Astrocyte of the cerebellum (primary cell): Measurements from ENCODE around the gene ACAD9.
"Not testable (repeated sequence)": the region's sequence is repeated elsewhere in the genome, so short reads cannot be mapped to it uniquely, and the experiment has no call there.

Experiments
- DNase-seq: peaks from one replicate; pipeline ENCODE4 v3.0.0-alpha.2; 2011; ENCODE audit warnings: low read depth
- H3K4me3 ChIP-seq: 2 replicates; pipeline ENCODE4 v1.5.1; 2011; ENCODE audit warnings: mild to moderate bottlenecking, low read depth, low read length, moderate library complexity
- in situ Hi-C: cut with HindIII; loops from 2 replicates; pipeline ENCODE4 v1.10.0; 2017; ENCODE audit warnings: low sequenced_read_pairs
- TF ChIP-seq, protein P1 (sequence below): IDR thresholded peaks from 2 replicates; pipeline ENCODE4 v1.5.1; 2012; ENCODE audit warnings: low read length, low read depth, moderate library complexity, mild to moderate bottlenecking; ENCODE audit errors: missing control alignments

Gene ACAD9

DNA sequence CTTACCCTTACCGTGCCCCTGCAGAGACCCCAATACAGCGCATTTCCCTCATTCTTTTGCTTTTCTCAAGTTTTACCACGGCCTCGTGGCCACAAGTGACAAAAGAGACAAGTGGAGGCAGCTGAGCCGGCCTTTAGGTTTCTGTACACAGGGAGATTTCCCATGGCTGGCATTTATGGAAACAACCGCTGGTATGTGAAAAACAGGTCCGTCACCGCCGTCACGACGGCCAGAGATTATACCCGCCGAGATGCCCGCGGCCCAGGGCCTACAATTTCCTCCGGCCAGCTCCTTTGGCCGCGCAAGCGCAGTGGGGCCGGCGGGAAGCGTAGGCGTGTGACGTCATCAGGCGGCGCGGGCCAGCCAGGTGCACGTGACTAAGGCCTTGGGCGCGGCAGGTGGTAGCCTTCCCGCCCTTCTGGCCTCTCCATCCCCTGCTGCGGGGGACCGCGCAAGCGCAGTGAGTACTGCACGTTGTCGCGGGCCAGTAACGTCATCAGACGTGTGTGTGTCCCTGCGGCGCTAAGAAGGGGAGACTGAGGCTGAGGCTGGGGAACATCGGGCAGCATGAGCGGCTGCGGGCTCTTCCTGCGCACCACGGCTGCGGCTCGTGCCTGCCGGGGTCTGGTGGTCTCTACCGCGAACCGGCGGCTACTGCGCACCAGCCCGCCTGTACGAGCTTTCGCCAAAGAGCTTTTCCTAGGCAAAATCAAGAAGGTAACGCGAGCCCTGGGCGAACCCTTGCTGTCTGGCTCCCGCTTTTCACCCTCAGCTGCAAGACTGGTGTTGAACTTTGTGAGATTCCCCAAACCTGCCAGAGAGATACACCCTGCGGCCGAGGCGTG lies at the start of gene ACAD9:
Gene ACAD9 (plus strand): TSS at position 496 of the 845 bp plus-strand sequence. CDS start 72 bp downstream, at position 568.
- in situ Hi-C loops: no loop called here

DNA sequence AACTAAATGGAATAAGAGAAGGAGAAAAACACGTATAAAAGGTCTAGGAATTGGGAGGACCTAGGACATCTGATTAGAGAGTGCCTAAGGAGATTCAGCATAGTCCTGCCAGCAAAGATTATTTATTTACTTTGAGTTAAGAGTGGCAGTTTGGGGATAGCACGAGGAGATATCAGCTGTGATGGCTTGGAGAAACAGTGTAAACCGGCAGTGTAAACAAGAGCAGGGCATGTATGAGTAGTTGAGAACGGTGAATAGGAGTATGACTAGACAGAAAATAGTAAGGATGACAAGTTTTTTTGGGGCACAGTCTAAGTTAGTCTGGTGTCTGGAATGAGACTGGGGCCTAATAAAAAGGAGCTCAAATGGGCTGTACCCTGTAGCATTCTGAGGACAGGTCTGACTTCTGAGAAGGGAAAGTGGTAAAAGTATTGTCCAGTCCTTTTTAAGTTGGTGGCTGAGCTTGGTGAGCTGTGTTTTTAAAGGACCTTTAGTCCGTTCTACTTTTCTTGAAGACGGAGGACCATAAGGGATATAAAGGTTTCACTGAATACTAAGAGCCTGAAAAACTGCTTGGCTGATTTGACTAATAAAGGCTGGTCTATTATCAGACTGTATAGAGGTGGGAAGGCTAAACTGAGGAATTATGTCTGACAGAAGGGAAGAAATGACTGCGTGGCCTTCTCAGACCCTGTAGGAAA lies 49.3 kb upstream of the ACAD9 start:
- in situ Hi-C loops, DNase-seq, H3K4me3 ChIP-seq: not testable (repeated sequence)

More for the DNA sequence above, at the start of gene ACAD9:
- H3K4me3 ChIP-seq: peak within 1 kb of the TSS; percentile 75
- peak; percentile 92 for DNase-seq
- TF ChIP-seq, protein P1, sequence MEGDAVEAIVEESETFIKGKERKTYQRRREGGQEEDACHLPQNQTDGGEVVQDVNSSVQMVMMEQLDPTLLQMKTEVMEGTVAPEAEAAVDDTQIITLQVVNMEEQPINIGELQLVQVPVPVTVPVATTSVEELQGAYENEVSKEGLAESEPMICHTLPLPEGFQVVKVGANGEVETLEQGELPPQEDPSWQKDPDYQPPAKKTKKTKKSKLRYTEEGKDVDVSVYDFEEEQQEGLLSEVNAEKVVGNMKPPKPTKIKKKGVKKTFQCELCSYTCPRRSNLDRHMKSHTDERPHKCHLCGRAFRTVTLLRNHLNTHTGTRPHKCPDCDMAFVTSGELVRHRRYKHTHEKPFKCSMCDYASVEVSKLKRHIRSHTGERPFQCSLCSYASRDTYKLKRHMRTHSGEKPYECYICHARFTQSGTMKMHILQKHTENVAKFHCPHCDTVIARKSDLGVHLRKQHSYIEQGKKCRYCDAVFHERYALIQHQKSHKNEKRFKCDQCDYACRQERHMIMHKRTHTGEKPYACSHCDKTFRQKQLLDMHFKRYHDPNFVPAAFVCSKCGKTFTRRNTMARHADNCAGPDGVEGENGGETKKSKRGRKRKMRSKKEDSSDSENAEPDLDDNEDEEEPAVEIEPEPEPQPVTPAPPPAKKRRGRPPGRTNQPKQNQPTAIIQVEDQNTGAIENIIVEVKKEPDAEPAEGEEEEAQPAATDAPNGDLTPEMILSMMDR: no peak

DNA sequence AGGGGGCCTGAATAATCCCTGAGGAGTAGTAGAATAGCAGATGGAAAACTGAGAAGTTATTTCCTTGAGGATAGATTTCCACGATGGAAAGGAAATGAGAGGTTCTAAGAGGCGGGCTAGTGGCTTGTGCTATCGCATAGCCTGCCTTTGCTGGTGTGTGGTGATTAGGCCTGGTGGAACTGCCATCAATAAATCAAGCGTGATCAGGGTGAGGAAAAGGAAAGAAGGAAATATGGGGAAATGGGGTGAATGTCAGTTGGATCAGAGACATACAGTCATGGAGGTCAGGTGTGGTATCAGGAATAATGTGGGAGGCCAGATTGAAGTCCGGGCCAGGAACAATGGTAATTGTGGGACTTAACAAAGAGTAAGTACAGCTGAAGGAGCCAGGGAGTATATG lies 48.7 kb upstream of the ACAD9 start:
- H3K4me3 ChIP-seq, DNase-seq, in situ Hi-C loops: not testable (repeated sequence)

DNA sequence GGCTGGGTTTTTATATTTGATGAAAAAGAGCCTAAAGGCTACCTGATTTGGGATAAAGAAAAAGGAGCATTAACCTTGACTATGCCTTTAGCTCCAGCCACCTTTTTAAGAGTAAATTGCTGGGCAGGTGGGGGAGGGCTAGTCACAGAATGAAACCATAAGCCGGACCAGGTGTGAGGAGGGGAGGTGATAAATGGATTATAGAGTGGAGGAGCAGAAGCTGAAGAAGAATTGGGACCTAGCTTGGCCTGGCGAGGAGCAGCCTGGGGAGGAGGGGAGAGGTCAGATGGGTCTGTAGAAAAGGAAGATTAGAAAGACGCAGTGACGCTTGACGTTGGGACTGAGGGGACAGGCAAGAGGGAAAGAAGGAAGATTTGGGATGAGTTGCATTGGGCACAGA lies 46.4 kb upstream of the ACAD9 start:
- in situ Hi-C loops, DNase-seq, H3K4me3 ChIP-seq: not testable (repeated sequence)

DNA sequence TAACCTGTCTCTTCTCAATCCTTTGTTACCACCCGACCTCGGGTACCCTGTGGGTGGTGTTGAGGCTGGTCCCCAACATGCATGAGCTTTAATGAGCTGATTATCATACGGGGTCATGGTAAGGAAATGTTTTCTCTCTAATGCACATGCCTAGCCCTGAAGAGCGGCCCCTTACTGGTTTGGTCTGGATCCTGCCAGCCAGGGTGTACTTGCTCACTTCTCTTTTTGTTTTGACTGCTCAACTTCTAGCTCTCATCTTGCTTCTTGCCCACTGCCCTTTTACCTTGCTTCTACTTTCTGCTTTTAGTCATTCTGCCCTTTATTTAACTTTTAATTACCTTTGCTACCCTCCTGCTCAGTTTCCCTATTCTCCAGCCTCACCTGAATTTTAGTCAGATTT lies 44.3 kb upstream of the ACAD9 start:
- in situ Hi-C loops: no loop called here
- TF ChIP-seq, protein P1: no peak
- no peak overlapping the region for H3K4me3 ChIP-seq
- no peak for DNase-seq

DNA sequence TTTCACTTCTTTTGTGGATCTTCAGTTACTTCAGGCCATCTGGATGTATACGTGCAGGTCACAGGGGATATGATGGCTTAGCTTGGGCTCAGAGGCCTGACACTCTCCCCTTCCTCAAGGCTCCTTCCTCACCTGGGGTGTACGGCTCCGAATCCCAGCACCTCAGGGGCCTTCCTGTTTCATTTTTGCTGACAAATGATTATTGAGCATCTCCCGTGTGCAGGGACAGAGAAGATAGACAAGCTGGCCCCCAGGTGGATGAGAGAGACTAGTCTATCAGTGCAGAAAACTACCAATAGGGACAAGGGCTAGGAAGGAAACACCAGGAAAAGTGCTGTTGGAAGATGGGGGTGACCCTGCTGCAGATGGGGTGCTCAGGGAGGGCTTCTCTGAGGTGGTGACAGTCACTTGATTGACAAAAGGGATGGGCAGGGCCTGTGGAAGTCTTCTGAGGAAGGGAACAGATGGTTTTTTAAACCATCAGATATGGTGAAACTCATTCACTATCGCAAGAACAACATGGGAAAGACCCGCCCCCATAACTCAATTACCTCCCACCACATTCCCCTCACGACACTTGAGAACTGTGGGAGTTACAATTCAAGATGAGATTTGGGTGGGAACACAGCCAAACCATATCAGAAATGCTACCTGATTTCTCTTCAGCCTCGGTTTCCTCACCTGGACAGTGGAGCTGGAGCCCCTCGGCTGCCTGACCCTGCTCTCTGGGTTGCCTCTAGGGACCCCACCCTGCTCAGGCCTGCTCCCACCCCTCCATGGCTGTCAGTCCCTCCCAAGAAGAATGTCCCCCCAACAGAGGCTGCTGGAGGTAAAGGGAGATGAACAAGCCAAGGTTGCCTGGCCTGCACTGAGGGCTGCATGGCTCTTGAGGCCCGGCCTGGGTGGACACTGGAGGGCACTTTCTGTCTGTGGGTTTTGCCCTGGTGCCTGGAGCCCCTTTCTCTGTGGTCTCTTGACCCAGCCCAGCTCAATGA lies 37.2 kb upstream of the ACAD9 start:
- H3K4me3 ChIP-seq: no peak overlapping the region
- in situ Hi-C loops: no loop called here
- TF ChIP-seq, protein P1: no peak
- no peak for DNase-seq

DNA sequence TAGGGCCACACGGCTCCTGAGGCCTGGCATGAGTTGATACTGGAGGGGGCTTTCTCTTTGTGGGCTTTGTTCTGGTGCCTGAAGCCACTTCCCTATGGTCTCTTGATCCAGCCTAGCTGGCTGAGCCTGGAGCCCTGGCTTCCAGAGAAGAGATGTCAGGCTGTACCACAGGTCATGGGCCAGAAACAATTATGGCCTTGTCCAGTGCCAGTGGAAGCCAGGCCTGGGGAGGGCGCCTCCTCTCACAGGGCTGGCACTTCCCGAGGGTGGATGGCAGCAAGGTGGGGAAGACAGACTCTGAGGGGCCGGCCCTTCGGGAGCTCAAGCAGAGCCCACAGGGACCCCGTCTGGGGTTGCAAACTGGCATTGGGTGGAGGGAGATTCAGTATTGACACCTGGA lies 34.9 kb upstream of the ACAD9 start:
- H3K4me3 ChIP-seq: no peak overlapping the region
- in situ Hi-C loops: no loop called here
- DNase-seq: no peak
- TF ChIP-seq, protein P1: no peak
